Right atrium auricular region (tissue), 2 donors: Measurements from ENCODE around the gene NTNG1. TPM values are rescaled to one million over a fixed set of nuclear protein-coding genes. Genes with fewer than 3 reads are reported as not detected.

ENCODE experiments used
- DNase-seq: peaks from one replicate; pipeline ENCODE4 v3.0.0-alpha.2; 2019; ENCODE audit warnings: low spot score
- H3K27ac ChIP-seq, 2 donors: fragments of 200-600 bp; sonication (generic); 1 replicate in 1 of 2; 2 replicates in 1 of 2; pipeline ENCODE4 v1.5.1; 2016 to 2019
- H3K27me3 ChIP-seq, 2 donors: fragments of 200-600 bp; sonication (generic); one replicate each; pipeline versions ENCODE4 v1.5.1 to v1.6.0; 2017 to 2019
- H3K36me3 ChIP-seq: fragments of 200-600 bp; sonication (generic); one replicate; pipeline ENCODE4 v1.5.1; 2016
- H3K4me1 ChIP-seq, 2 donors: fragments of 200-600 bp; sonication (generic); one replicate each; pipeline versions ENCODE4 v1.5.1 to v1.6.0; 2017 to 2019
- H3K4me3 ChIP-seq, 2 donors: fragments of 200-600 bp; sonication (generic); 1 replicate in 1 of 2; 2 replicates in 1 of 2; pipeline ENCODE4 v1.5.1; 2017 to 2019; ENCODE audit warnings: mild to moderate bottlenecking in 1 of 2, moderate library complexity in 1 of 2
- H3K9me3 ChIP-seq, 2 donors: fragments of 200-600 bp; sonication (generic); one replicate each; pipeline ENCODE4 v1.5.1; 2019
- CTCF ChIP-seq, 2 donors: fragments of 200-600 bp; sonication (generic); IDR thresholded peaks; one replicate each; pipeline ENCODE4 v1.5.1; 2019; ENCODE audit warnings: antibody characterized with exemption in 2 of 2
- total RNA-seq, 2 donors: library from RNA; depleted of rRNA; stranded (reverse); fragments of >200 nt; gene quantifications; one replicate each; pipeline ENCODE4 v1.1.0, GENCODE V29; 2016

NTNG1 gene
- total RNA-seq, 2 donors from 2014 or later: 1.8 to 2.6 TPM

- Histone ChIP-seq H3K27ac (no peak overlapping the region), H3K27me3 (no peaks in the 10 kb centered on the region), H3K9me3 (no peaks in the 10 kb centered on the region), H3K36me3 (no peaks in the 10 kb centered on the region), H3K4me3 (no peak overlapping the region), H3K4me1 (no peaks in the 10 kb centered on the region)
- TF ChIP-seq CTCF (IDR thresholded peaks at IDR 0.05): no peak
- no peak for DNase-seq
Observed at GRCh38 chr1:107251839-107252238, 111.0 kb downstream of the NTNG1 start.

- Histone ChIP-seq H3K27me3 (no peaks in the 10 kb centered on the region), H3K4me3 (no peak overlapping the region), H3K9me3 (no peaks in the 10 kb centered on the region), H3K36me3 (no peaks in the 10 kb centered on the region), H3K27ac (no peak overlapping the region), H3K4me1 (no peaks in the 10 kb centered on the region)
- no peak for DNase-seq
- TF ChIP-seq CTCF (IDR thresholded peaks at IDR 0.05): no peak
Observed at GRCh38 chr1:107252271-107252670, 111.4 kb downstream of the NTNG1 start.

GRCh38 chr1:107254306-107254705 lies 113.5 kb downstream of the NTNG1 start:
- no peaks in the 10 kb centered on the region for H3K36me3 ChIP-seq
- TF ChIP-seq CTCF (IDR thresholded peaks at IDR 0.05): no peak
- no peaks in the 10 kb centered on the region for H3K9me3 ChIP-seq
- no peaks in the 10 kb centered on the region for H3K4me1 ChIP-seq
- DNase-seq: no peak
- no peak overlapping the region for H3K4me3 ChIP-seq
- no peak overlapping the region for H3K27ac ChIP-seq
- no peaks in the 10 kb centered on the region for H3K27me3 ChIP-seq

- Histone ChIP-seq H3K4me3 (no peak overlapping the region), H3K27ac (no peak overlapping the region), H3K36me3 (no peaks in the 10 kb centered on the region), H3K4me1 (no peaks in the 10 kb centered on the region), H3K27me3 (no peaks in the 10 kb centered on the region), H3K9me3 (no peaks in the 10 kb centered on the region)
- no peak for DNase-seq
- no peak for TF ChIP-seq CTCF (IDR thresholded peaks at IDR 0.05)
Observed at GRCh38 chr1:107255469-107255868, 114.6 kb downstream of the NTNG1 start.

GRCh38 chr1:107262467-107263286 lies 121.8 kb downstream of the NTNG1 start:
- no peak for TF ChIP-seq CTCF (IDR thresholded peaks at IDR 0.05)
- DNase-seq: no peak
- Histone ChIP-seq H3K36me3 (no peaks in the 10 kb centered on the region), H3K4me3 (no peak overlapping the region), H3K27me3 (no peaks in the 10 kb centered on the region), H3K27ac (no peak overlapping the region), H3K9me3 (no peaks in the 10 kb centered on the region), H3K4me1 (no peaks in the 10 kb centered on the region)
